ENCODE results near the gene BRAT1. TPM values are rescaled to one million over a fixed set of nuclear protein-coding genes. Genes with fewer than 3 reads are reported as not detected.

The BRAT1 gene
- total RNA-seq, 2 experiments from 2014 or later: 34.7 to 35.9 TPM

GRCh38 chr7:2496375-2496774, 58.9 kb downstream of the BRAT1 start:
- peaks cover 6% of the 10 kb centered on the region for H3K27me3 Mint-ChIP-seq
- ATAC-seq: no peak
- H3K36me3 Mint-ChIP-seq (ENCODE audit: low read depth): no peaks in the 10 kb centered on the region
- no peak for DNase-seq
- ChIA-PET POLR2A (no interaction called here), CTCF (interaction anchor here (0.7 kb wide), 1 partner anchor 100 kb away, joined by 3 read pairs; no protein-coding TSS in a partner anchor)
- H3K4me3 Mint-ChIP-seq: no peak overlapping the region
- no peaks in the 10 kb centered on the region for H3K4me1 Mint-ChIP-seq
- intact Hi-C loops (cut with DNase I, micrococcal nuclease): no loop called here
- no peak overlapping the region for H3K27ac Mint-ChIP-seq
- no peaks in the 10 kb centered on the region for H3K9me3 Mint-ChIP-seq (ENCODE audit: low read depth)

GRCh38 chr7:2495418-2496299, 59.7 kb downstream of the BRAT1 start:
- Mint-ChIP-seq H3K4me3 (no peak overlapping the region), H3K27me3 (peaks cover 6% of the 10 kb centered on the region), H3K27ac (no peak overlapping the region), H3K4me1 (no peaks in the 10 kb centered on the region), H3K9me3 (ENCODE audit: low read depth) (no peaks in the 10 kb centered on the region), H3K36me3 (ENCODE audit: low read depth) (no peaks in the 10 kb centered on the region)
- DNase-seq (no peak), ATAC-seq (no peak)
- ChIA-PET POLR2A (no interaction called here), CTCF (interaction anchor here (0.7 kb wide), 1 partner anchor 101 kb away, joined by 3 read pairs; no protein-coding TSS in a partner anchor)
- intact Hi-C loops (cut with DNase I, micrococcal nuclease): no loop called here

- intact Hi-C loops (cut with DNase I, micrococcal nuclease): no loop called here
- POLR2A ChIA-PET: no interaction called here
- H3K9me3 Mint-ChIP-seq (ENCODE audit: low read depth): no peaks in the 10 kb centered on the region
These were observed 60.9 kb downstream of the BRAT1 start for GRCh38 chr7:2494191-2495130.

GRCh38 chr7:2493205-2494164, 61.8 kb downstream of the BRAT1 start:
- intact Hi-C loops (cut with DNase I, micrococcal nuclease): no loop called here
- no peak for ATAC-seq
- Mint-ChIP-seq H3K36me3 (ENCODE audit: low read depth) (no peaks in the 10 kb centered on the region), H3K9me3 (ENCODE audit: low read depth) (no peaks in the 10 kb centered on the region), H3K27me3 (peaks cover 6% of the 10 kb centered on the region), H3K4me1 (no peaks in the 10 kb centered on the region), H3K4me3 (no peak overlapping the region), H3K27ac (no peak overlapping the region)
- POLR2A ChIA-PET: no interaction called here
- no peak for DNase-seq
- CTCF ChIA-PET: interaction anchor here (0.7 to 1.2 kb wide), 2 partner anchors 10 to 25 kb away, joined by 4 read pairs; no protein-coding TSS in a partner anchor

More at GRCh38 chr7:2494191-2495130, 60.9 kb downstream of the BRAT1 start:
- H3K4me1 Mint-ChIP-seq: no peaks in the 10 kb centered on the region
- H3K27ac Mint-ChIP-seq: no peak overlapping the region
- DNase-seq (no peak), ATAC-seq (no peak)
- H3K36me3 Mint-ChIP-seq (ENCODE audit: low read depth): no peaks in the 10 kb centered on the region
- H3K27me3 Mint-ChIP-seq: peaks cover 6% of the 10 kb centered on the region
- H3K4me3 Mint-ChIP-seq: no peak overlapping the region
- CTCF ChIA-PET: no interaction called here

- H3K27ac Mint-ChIP-seq: no peak overlapping the region
- intact Hi-C loops (cut with DNase I, micrococcal nuclease): no loop called here
- H3K27me3 Mint-ChIP-seq: no peaks in the 10 kb centered on the region
- ChIA-PET CTCF (no interaction called here), POLR2A (no interaction called here)
- H3K4me1 Mint-ChIP-seq: no peaks in the 10 kb centered on the region
- no peak for ATAC-seq
- no peaks in the 10 kb centered on the region for H3K9me3 Mint-ChIP-seq (ENCODE audit: low read depth)
- no peaks in the 10 kb centered on the region for H3K36me3 Mint-ChIP-seq (ENCODE audit: low read depth)
- no peak overlapping the region for H3K4me3 Mint-ChIP-seq
- DNase-seq: no peak
These were observed 63.3 kb downstream of the BRAT1 start for GRCh38 chr7:2492038-2492437.

GRCh38 chr7:2490181-2490651, 65.1 kb downstream of the BRAT1 start:
- no peak for DNase-seq
- ATAC-seq: no peak
- H3K27ac Mint-ChIP-seq: no peak overlapping the region
- H3K4me3 Mint-ChIP-seq: no peak overlapping the region
- H3K4me1 Mint-ChIP-seq: no peaks in the 10 kb centered on the region
- intact Hi-C loops (cut with DNase I, micrococcal nuclease): no loop called here
- H3K9me3 Mint-ChIP-seq (ENCODE audit: low read depth): no peaks in the 10 kb centered on the region
- no peaks in the 10 kb centered on the region for H3K36me3 Mint-ChIP-seq (ENCODE audit: low read depth)
- POLR2A ChIA-PET: no interaction called here
- H3K27me3 Mint-ChIP-seq: no peaks in the 10 kb centered on the region
- CTCF ChIA-PET: interaction anchor here (0.6 kb wide), 1 partner anchor 98 kb away, joined by 3 read pairs; no protein-coding TSS in a partner anchor

- ChIA-PET CTCF (interaction anchor here (1.6 kb wide), 1 partner anchor 20 kb away, joined by 3 read pairs; no protein-coding TSS in a partner anchor), POLR2A (no interaction called here)
- Mint-ChIP-seq H3K4me1 (no peaks in the 10 kb centered on the region), H3K36me3 (ENCODE audit: low read depth) (no peaks in the 10 kb centered on the region), H3K27ac (no peak overlapping the region), H3K9me3 (ENCODE audit: low read depth) (no peaks in the 10 kb centered on the region), H3K4me3 (no peak overlapping the region), H3K27me3 (no peaks in the 10 kb centered on the region)
- no peak for DNase-seq
- intact Hi-C loops (cut with DNase I, micrococcal nuclease): no loop called here
- ATAC-seq: no peak
These were observed 66.6 kb downstream of the BRAT1 start for GRCh38 chr7:2488681-2489080.

GRCh38 chr7:2488272-2488645, 67.1 kb downstream of the BRAT1 start:
- Mint-ChIP-seq H3K27me3 (no peaks in the 10 kb centered on the region), H3K9me3 (ENCODE audit: low read depth) (no peaks in the 10 kb centered on the region), H3K36me3 (ENCODE audit: low read depth) (no peaks in the 10 kb centered on the region), H3K4me1 (no peaks in the 10 kb centered on the region), H3K4me3 (no peak overlapping the region), H3K27ac (no peak overlapping the region)
- ChIA-PET POLR2A (no interaction called here), CTCF (interaction anchor here (0.7 to 1.6 kb wide), 2 partner anchors 17 to 20 kb away, joined by 3 read pairs; no protein-coding TSS in a partner anchor)
- no peak for DNase-seq
- no peak for ATAC-seq
- intact Hi-C loops (cut with DNase I, micrococcal nuclease): no loop called here

Small RNA genes within 50 kb of the gene (microRNA-seq; reads per million reads assigned to microRNA genes)
- 1.1 reads per million for gene MIR4648 (ENCODE audit: borderline replicate concordance)

Other genes with a start within 250 kb of the BRAT1 start
- gene SNX8, start 241.1 kb downstream of the BRAT1 start, total RNA-seq: 10 to 100 TPM; 37.1 to 42.4 TPM
- 100 to 1,000 TPM; 185 to 227 TPM for gene EIF3B, start 200.7 kb downstream of the BRAT1 start, total RNA-seq
- 1 to 10 TPM; 1.8 to 1.9 TPM for gene CHST12, start 151.9 kb downstream of the BRAT1 start, total RNA-seq
- not detected for gene GRIFIN, start 79.1 kb downstream of the BRAT1 start, total RNA-seq
- gene LFNG, start 35.8 kb downstream of the BRAT1 start, total RNA-seq: 10 to 100 TPM; 14.9 to 23.3 TPM
- 1 to 10 TPM; 7.2 to 8.4 TPM for gene IQCE, start 3.5 kb upstream of the BRAT1 start, total RNA-seq
- 10 to 100 TPM; 18.7 to 20.2 TPM for gene TTYH3, start 76.5 kb upstream of the BRAT1 start, total RNA-seq
- gene AMZ1, start 132.7 kb upstream of the BRAT1 start, total RNA-seq: under 1 TPM; 0.14 TPM